ENCODE measurements around the gene ZNF653. TPM values are rescaled to one million over a fixed set of nuclear protein-coding genes. Genes with fewer than 3 reads are reported as not detected.

ZNF653 gene
- total and polyA plus RNA-seq, 9 of the 15 experiments (the other 6 are each of a cell fraction or from before 2014, with no cell fraction given): 1.6 to 8.0 (median 4.2) TPM; not detected in 2

- TF ChIP-seq KAT7 (CRISPR knock-in tag; IDR thresholded peaks at IDR 0.05; ENCODE audit: borderline replicate concordance): peak; percentile 76; the same call in 1 of the 2 replicates
- no peak for TF ChIP-seq E4F1 (CRISPR knock-in tag; IDR thresholded peaks at IDR 0.05; ENCODE audit: borderline replicate concordance)
- TF ChIP-seq, protein P1, sequence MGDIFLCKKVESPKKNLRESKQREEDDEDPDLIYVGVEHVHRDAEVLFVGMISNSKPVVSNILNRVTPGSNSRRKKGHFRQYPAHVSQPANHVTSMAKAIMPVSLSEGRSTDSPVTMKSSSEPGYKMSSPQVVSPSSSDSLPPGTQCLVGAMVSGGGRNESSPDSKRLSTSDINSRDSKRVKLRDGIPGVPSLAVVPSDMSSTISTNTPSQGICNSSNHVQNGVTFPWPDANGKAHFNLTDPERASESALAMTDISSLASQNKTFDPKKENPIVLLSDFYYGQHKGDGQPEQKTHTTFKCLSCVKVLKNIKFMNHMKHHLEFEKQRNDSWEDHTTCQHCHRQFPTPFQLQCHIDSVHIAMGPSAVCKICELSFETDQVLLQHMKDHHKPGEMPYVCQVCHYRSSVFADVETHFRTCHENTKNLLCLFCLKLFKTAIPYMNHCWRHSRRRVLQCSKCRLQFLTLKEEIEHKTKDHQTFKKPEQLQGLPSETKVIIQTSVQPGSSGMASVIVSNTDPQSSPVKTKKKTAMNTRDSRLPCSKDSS (IDR thresholded peaks at IDR 0.05; ENCODE audit: low read depth, partially characterized antibody): no peak
- TF ChIP-seq POLR2B (IDR thresholded peaks at IDR 0.05; ENCODE audit: low read depth, partially characterized antibody): no peak
- no peak for TF ChIP-seq ZBTB40 (IDR thresholded peaks at IDR 0.05)
- no peak for TF ChIP-seq ZBTB40 (CRISPR knock-in tag; IDR thresholded peaks at IDR 0.05)
- no peak for TF ChIP-seq KLF16 (IDR thresholded peaks at IDR 0.05)
- no peak for TF ChIP-seq NFATC3 (IDR thresholded peaks at IDR 0.05)
- TF ChIP-seq FIP1L1 (IDR thresholded peaks at IDR 0.05; ENCODE audit: low read depth, low read length, poor library complexity, severe bottlenecking): no peak
- TF ChIP-seq, protein P2, sequence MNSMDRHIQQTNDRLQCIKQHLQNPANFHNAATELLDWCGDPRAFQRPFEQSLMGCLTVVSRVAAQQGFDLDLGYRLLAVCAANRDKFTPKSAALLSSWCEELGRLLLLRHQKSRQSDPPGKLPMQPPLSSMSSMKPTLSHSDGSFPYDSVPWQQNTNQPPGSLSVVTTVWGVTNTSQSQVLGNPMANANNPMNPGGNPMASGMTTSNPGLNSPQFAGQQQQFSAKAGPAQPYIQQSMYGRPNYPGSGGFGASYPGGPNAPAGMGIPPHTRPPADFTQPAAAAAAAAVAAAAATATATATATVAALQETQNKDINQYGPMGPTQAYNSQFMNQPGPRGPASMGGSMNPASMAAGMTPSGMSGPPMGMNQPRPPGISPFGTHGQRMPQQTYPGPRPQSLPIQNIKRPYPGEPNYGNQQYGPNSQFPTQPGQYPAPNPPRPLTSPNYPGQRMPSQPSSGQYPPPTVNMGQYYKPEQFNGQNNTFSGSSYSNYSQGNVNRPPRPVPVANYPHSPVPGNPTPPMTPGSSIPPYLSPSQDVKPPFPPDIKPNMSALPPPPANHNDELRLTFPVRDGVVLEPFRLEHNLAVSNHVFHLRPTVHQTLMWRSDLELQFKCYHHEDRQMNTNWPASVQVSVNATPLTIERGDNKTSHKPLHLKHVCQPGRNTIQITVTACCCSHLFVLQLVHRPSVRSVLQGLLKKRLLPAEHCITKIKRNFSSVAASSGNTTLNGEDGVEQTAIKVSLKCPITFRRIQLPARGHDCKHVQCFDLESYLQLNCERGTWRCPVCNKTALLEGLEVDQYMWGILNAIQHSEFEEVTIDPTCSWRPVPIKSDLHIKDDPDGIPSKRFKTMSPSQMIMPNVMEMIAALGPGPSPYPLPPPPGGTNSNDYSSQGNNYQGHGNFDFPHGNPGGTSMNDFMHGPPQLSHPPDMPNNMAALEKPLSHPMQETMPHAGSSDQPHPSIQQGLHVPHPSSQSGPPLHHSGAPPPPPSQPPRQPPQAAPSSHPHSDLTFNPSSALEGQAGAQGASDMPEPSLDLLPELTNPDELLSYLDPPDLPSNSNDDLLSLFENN (IDR thresholded peaks at IDR 0.05; ENCODE audit: low read depth in 2 of 2, low read length in 2 of 2): no peak
- no peak for TF ChIP-seq TSC22D4 (tag; IDR thresholded peaks at IDR 0.05)
These were observed 489 bp upstream of the ZNF653 start (continued) for GRCh38 chr19:11506101-11506555.

Data from K562 (cell line).